ENCODE data around the gene MBNL2. TPM values are rescaled to one million over a fixed set of nuclear protein-coding genes. Genes with fewer than 3 reads are reported as not detected.

Gene MBNL2
- total and polyA plus RNA-seq, 2 of the 13 experiments (the other 11 are each of a cell fraction or from before 2014, with no cell fraction given): 30.8 to 59.0 TPM

DNA sequence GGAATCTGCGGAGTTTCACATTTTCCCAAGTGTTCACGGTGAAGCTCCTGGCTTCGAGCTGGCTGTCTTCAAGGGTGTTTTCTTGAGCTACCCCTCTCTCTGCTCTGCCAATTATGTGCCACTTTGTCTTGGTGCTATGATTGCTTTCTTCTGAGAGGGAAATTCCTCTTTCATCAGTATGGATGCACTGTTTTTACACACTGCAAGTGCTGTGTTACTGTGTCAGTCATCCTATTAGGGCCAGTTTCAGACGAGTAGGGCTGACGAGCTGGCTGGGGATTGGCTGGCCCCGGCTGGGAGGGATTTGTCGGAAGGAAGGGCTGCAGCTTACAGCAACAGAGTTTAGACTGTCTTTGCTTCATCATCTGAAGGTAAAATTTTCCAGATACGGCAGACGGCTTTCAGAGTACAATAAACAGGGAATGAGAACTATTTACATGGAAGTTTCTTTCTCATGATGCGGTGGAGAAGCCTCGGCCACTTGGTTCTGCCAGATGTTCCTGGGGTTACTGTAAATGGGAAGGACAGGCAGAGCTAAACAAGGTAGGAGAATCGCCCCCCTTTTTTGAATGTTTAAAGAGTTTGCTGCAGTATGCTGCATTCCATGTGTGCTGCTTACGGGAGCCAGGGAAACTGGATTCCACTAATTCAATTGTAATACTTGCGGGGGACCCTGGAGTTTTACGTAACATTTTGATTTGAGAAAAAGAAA lies at the start of gene MBNL2 (continued):
- peak; percentile 51; the same call in 1 of the 2 replicates for TF ChIP-seq ZSCAN5A (CRISPR knock-in tag; IDR thresholded peaks at IDR 0.05; ENCODE audit: borderline replicate concordance)
- no peak for TF ChIP-seq ZNF780A (CRISPR knock-in tag; IDR thresholded peaks at IDR 0.05)
- TF ChIP-seq EP300 (IDR thresholded peaks at IDR 0.05; ENCODE audit: low read depth in 2 of 2, low read length in 2 of 2): peak in 1 of 2 experiments; percentile 37; a peak in 1 of 4 replicates
- TF ChIP-seq EP300 (CRISPR knock-in tag; IDR thresholded peaks at IDR 0.05; ENCODE audit: borderline replicate concordance): no peak
- peak; percentile 48; the same call in 1 of the 2 replicates for TF ChIP-seq ELF3 (CRISPR knock-in tag; IDR thresholded peaks at IDR 0.05)
- TF ChIP-seq ZNF563 (CRISPR knock-in tag; IDR thresholded peaks at IDR 0.05): no peak
- peak; percentile 28; the same call in 1 of the 2 replicates for TF ChIP-seq FOXP4 (CRISPR knock-in tag; IDR thresholded peaks at IDR 0.05)
- TF ChIP-seq CTCF (CRISPR knock-in tag; IDR thresholded peaks at IDR 0.05): no peak
- peak; percentile 86 for TF ChIP-seq NFYC (CRISPR knock-in tag; IDR thresholded peaks at IDR 0.05)
- TF ChIP-seq NCOA1 (CRISPR knock-in tag; IDR thresholded peaks at IDR 0.05): no peak
- no peak for TF ChIP-seq ZNF441 (CRISPR knock-in tag; IDR thresholded peaks at IDR 0.05; ENCODE audit: borderline replicate concordance)
- peak; percentile 42; the same call in 1 of the 2 replicates for TF ChIP-seq KDM5A (IDR thresholded peaks at IDR 0.05; ENCODE audit: borderline replicate concordance, low read length)
- no peak for TF ChIP-seq HNF1A (IDR thresholded peaks at IDR 0.05; ENCODE audit: low read depth)
- TF ChIP-seq HNF1A (CRISPR knock-in tag; IDR thresholded peaks at IDR 0.05; ENCODE audit: borderline replicate concordance): 0 out of 2 replicates have a peak, but pooled peaks have one; percentile 22
- no peak for TF ChIP-seq ZNF18 (CRISPR knock-in tag; IDR thresholded peaks at IDR 0.05; ENCODE audit: insufficient replicate concordance)
- TF ChIP-seq PHF21A (CRISPR knock-in tag; IDR thresholded peaks at IDR 0.05): peak; percentile 61; the same call in 1 of the 2 replicates
- no peak for TF ChIP-seq RAD21 (CRISPR knock-in tag; IDR thresholded peaks at IDR 0.05)
- TF ChIP-seq THAP11 (CRISPR knock-in tag; IDR thresholded peaks at IDR 0.05): peak; percentile 26; the same call in 1 of the 2 replicates
